ENCODE data around the gene LAGE3.

The LAGE3 gene

GRCh38 chrX:154512879-154513553 lies 33.9 kb upstream of the LAGE3 start:
- Histone ChIP-seq H3K36me3 (ENCODE audit: control insufficient read depth in 2 of 2, insufficient read depth in 1 of 2, low read length in 2 of 2) (peaks cover 4 to 31% of the 10 kb centered on the region in 2 experiments; a peak in 2 of 3 replicates), H3K9me3 (ENCODE audit: control insufficient read depth, insufficient read depth, low read depth, low read length) (no peaks in the 10 kb centered on the region), H3K4me3 (ENCODE audit: low read depth, low read length) (no peak overlapping the region), H3K27ac (ENCODE audit: extremely low read depth, low read depth, low read length) (no peak overlapping the region), H3K4me1 (ENCODE audit: control insufficient read depth, insufficient read depth, low read length) (peaks cover 3% of the 10 kb centered on the region; the same call in 1 of the 2 replicates)
- POLR2A ChIA-PET: no interaction called here
- CTCF ChIA-PET: no interaction called here
- no peak for TF ChIP-seq ZNF335 (tag by site-specific recombination; conservative IDR thresholded peaks at IDR 0.05)
- 0 out of 2 replicates have a peak, but pooled peaks have one; percentile 51 for TF ChIP-seq SCRT1 (tag by site-specific recombination; IDR thresholded peaks at IDR 0.05; ENCODE audit: borderline replicate concordance)
- TF ChIP-seq SCRT2 (tag by site-specific recombination; IDR thresholded peaks at IDR 0.05): peak; percentile 63; the same call in 1 of the 2 replicates

GRCh38 chrX:154511761-154512160 lies 32.7 kb upstream of the LAGE3 start:
- Histone ChIP-seq H3K36me3 (ENCODE audit: control insufficient read depth in 2 of 2, insufficient read depth in 1 of 2, low read length in 2 of 2) (peaks cover 4 to 40% of the 10 kb centered on the region in 2 experiments; a peak in 2 of 3 replicates), H3K4me3 (ENCODE audit: low read depth, low read length) (no peak overlapping the region), H3K4me1 (ENCODE audit: control insufficient read depth, insufficient read depth, low read length) (peaks cover 3% of the 10 kb centered on the region; the same call in 1 of the 2 replicates), H3K9me3 (ENCODE audit: control insufficient read depth, insufficient read depth, low read depth, low read length) (no peaks in the 10 kb centered on the region), H3K27ac (ENCODE audit: extremely low read depth, low read depth, low read length) (no peak overlapping the region)
- POLR2A ChIA-PET: interaction anchor here (1.9 kb wide), 1 partner anchor 21 kb away, joined by 6 read pairs; the partner anchor contains the start of gene SLC10A3
- TF ChIP-seq KLF1 (tag by site-specific recombination; IDR thresholded peaks at IDR 0.05) (no peak), ZNF692 (tag by site-specific recombination; IDR thresholded peaks at IDR 0.05) (no peak), ZNF121 (tag by site-specific recombination; IDR thresholded peaks at IDR 0.05) (no peak), ZNF10 (tag by site-specific recombination; IDR thresholded peaks at IDR 0.05) (no peak), KLF8 (tag by site-specific recombination; IDR thresholded peaks at IDR 0.05) (no peak)
- CTCF ChIA-PET: interaction anchor here (0.7 kb wide), 1 partner anchor 32 kb away, joined by 3 read pairs; no protein-coding TSS in a partner anchor

- no peak overlapping the region for H3K27ac ChIP-seq (ENCODE audit: extremely low read depth, low read depth, low read length)
- POLR2A ChIA-PET: no interaction called here
These were observed 30.4 kb upstream of the LAGE3 start for GRCh38 chrX:154509455-154509854.

GRCh38 chrX:154508384-154508745 lies 29.3 kb upstream of the LAGE3 start:
- CTCF ChIA-PET: no interaction called here
- TF ChIP-seq HOXD13 (CRISPR knock-in tag; IDR thresholded peaks at IDR 0.05; ENCODE audit: borderline replicate concordance): no peak
- TF ChIP-seq SP7 (tag by site-specific recombination; IDR thresholded peaks at IDR 0.05): no peak
- no peak for TF ChIP-seq IKZF3 (tag by site-specific recombination; IDR thresholded peaks at IDR 0.05)
- TF ChIP-seq REPIN1 (tag by site-specific recombination; IDR thresholded peaks at IDR 0.05; ENCODE audit: low read depth): no peak
- TF ChIP-seq GLI2 (tag by site-specific recombination; IDR thresholded peaks at IDR 0.05; ENCODE audit: borderline replicate concordance, low read depth): no peak
- TF ChIP-seq ZNF133 (tag by site-specific recombination; IDR thresholded peaks at IDR 0.05): no peak
- TF ChIP-seq ZNF354C (tag by site-specific recombination; IDR thresholded peaks at IDR 0.05; ENCODE audit: borderline replicate concordance, low read depth): no peak
- no peak for TF ChIP-seq ZNF791 (tag by site-specific recombination; IDR thresholded peaks at IDR 0.05)
- TF ChIP-seq ZNF266 (tag by site-specific recombination; IDR thresholded peaks at IDR 0.05; ENCODE audit: low read depth): no peak
- no peak for TF ChIP-seq ZNF488 (tag by site-specific recombination; IDR thresholded peaks at IDR 0.05)
- no peak overlapping the region for H3K4me3 ChIP-seq (ENCODE audit: low read depth, low read length)
- H3K9me3 ChIP-seq (ENCODE audit: control insufficient read depth, insufficient read depth, low read depth, low read length): no peaks in the 10 kb centered on the region
- H3K27ac ChIP-seq (ENCODE audit: extremely low read depth, low read depth, low read length): no peak overlapping the region
- peaks cover 4 to 43% of the 10 kb centered on the region in 2 experiments; a peak in 2 of 3 replicates for H3K36me3 ChIP-seq (ENCODE audit: control insufficient read depth in 2 of 2, insufficient read depth in 1 of 2, low read length in 2 of 2)
- POLR2A ChIA-PET: no interaction called here
- H3K4me1 ChIP-seq (ENCODE audit: control insufficient read depth, insufficient read depth, low read length): no peaks in the 10 kb centered on the region

More at GRCh38 chrX:154509455-154509854, 30.4 kb upstream of the LAGE3 start:
- peak; percentile 82 for TF ChIP-seq ZNF10 (tag by site-specific recombination; IDR thresholded peaks at IDR 0.05)
- no peak for TF ChIP-seq ZNF692 (tag by site-specific recombination; IDR thresholded peaks at IDR 0.05)
- CTCF ChIA-PET: no interaction called here
- H3K4me1 ChIP-seq (ENCODE audit: control insufficient read depth, insufficient read depth, low read length): no peaks in the 10 kb centered on the region
- peaks cover 4 to 43% of the 10 kb centered on the region in 2 experiments; a peak in 2 of 3 replicates for H3K36me3 ChIP-seq (ENCODE audit: control insufficient read depth in 2 of 2, insufficient read depth in 1 of 2, low read length in 2 of 2)
- H3K4me3 ChIP-seq (ENCODE audit: low read depth, low read length): no peak overlapping the region
- H3K9me3 ChIP-seq (ENCODE audit: control insufficient read depth, insufficient read depth, low read depth, low read length): no peaks in the 10 kb centered on the region

Measured in HEK293 (cell line).